H1 (cell line): ENCODE data around the gene S100G. TPM values are rescaled to one million over a fixed set of nuclear protein-coding genes. Genes with fewer than 3 reads are reported as not detected.
"Not testable (repeated sequence)": the region's sequence is repeated elsewhere in the genome, so short reads cannot be mapped to it uniquely, and the experiment has no call there.

Experiments used
- CTCF ChIA-PET: fragments of 300-600 bp; sonication (Branson Sonifier 250); formaldehyde crosslinking; loops from one replicate; lab custom pipeline; 2021; ENCODE audit not compliant: partially characterized antibody; lab: Charles Lee
- POLR2A ChIA-PET: fragments of 300-600 bp; sonication (Branson Sonifier 250); formaldehyde crosslinking; loops from one replicate; lab custom pipeline; 2021; ENCODE audit warnings: inconsistent platforms; ENCODE audit not compliant: partially characterized antibody; lab: Charles Lee
- DNase-seq, 2 experiments: peaks; one replicate each; pipeline versions ENCODE4 v3.0.0 to v3.0.0-alpha.2; 2010 to 2022; ENCODE audit warnings: low spot score in 2 of 2, low read depth in 1 of 2, mixed read lengths in 1 of 2
- FAIRE-seq: peaks from 2 replicates; lab custom pipeline; 2011; peaks lifted over from hg19 to GRCh38; lab: Jason Lieb, UNC
- H2AFZ ChIP-seq: 2 replicates; pipeline ENCODE4 v1.8.1; 2012; ENCODE audit warnings: low read length, inconsistent platforms
- H2AK5ac ChIP-seq: 2 replicates; pipeline ENCODE4 v1.6.1; 2013; ENCODE audit warnings: low read depth, low read length
- H2BK120ac ChIP-seq: replicated peaks from 2 replicates; pipeline ENCODE3; 2013; ENCODE audit warnings: low read depth, low read length, inconsistent platforms
- H2BK12ac ChIP-seq: 2 replicates; pipeline ENCODE4 v1.6.1; 2013; ENCODE audit warnings: low read depth, low read length
- H2BK15ac ChIP-seq: 2 replicates; pipeline ENCODE4 v1.6.1; 2013; ENCODE audit warnings: low read length
- H2BK20ac ChIP-seq: 2 replicates; pipeline ENCODE4 v1.6.1; 2013; ENCODE audit warnings: low read length
- H2BK5ac ChIP-seq: 2 replicates; pipeline ENCODE4 v1.6.1; 2013; ENCODE audit warnings: low read depth, low read length
- H3K14ac ChIP-seq: 2 replicates; pipeline ENCODE4 v1.6.1; 2013; ENCODE audit warnings: inconsistent platforms; ENCODE audit not compliant: insufficient read length
- H3K18ac ChIP-seq: 2 replicates; pipeline ENCODE4 v1.6.1; 2013; ENCODE audit warnings: low read length; ENCODE audit errors: extremely low read depth
- H3K23ac ChIP-seq: 2 replicates; pipeline ENCODE4 v1.6.1; 2013; ENCODE audit warnings: inconsistent platforms; ENCODE audit not compliant: insufficient read length
- H3K23me2 ChIP-seq: 2 replicates; pipeline ENCODE4 v1.6.1; 2013; ENCODE audit warnings: low read depth, low read length
- H3K27ac ChIP-seq: 2 replicates; pipeline ENCODE4 v1.6.1; 2011; ENCODE audit warnings: low read depth, low read length, inconsistent platforms
- H3K27me3 ChIP-seq, 4 experiments: replicated peaks in 1 of 4; 1 replicate in 1 of 4; 2 replicates in 3 of 4; pipeline versions ENCODE4 v1.6.1 to v1.8.1; 2011 to 2013; ENCODE audit warnings: low read length in 3 of 4, mild to moderate bottlenecking in 3 of 4, inconsistent platforms in 2 of 4, mixed read lengths in 2 of 4, moderate library complexity in 1 of 4; ENCODE audit not compliant: control insufficient read depth in 3 of 4, insufficient read depth in 3 of 4; ENCODE audit errors: extremely low read depth in 1 of 4
- H3K36me3 ChIP-seq, 4 experiments: 2 replicates each; pipeline versions ENCODE4 v1.6.1 to v1.8.1; 2011 to 2013; ENCODE audit warnings: mild to moderate bottlenecking in 4 of 4, low read length in 3 of 4, moderate library complexity in 2 of 4, control low read depth in 1 of 4, inconsistent platforms in 1 of 4; ENCODE audit not compliant: insufficient read depth in 4 of 4, control insufficient read depth in 2 of 4
- H3K4ac ChIP-seq: replicated peaks from 2 replicates; pipeline ENCODE3; 2013; ENCODE audit warnings: low read length, low read depth, mixed read lengths, inconsistent platforms; ENCODE audit not compliant: insufficient read length
- H3K4me1 ChIP-seq, 4 experiments: replicated peaks in 1 of 4; 1 replicate in 1 of 4; 2 replicates in 3 of 4; pipeline versions ENCODE4 v1.6.1 to v1.8.1; 2011 to 2013; ENCODE audit warnings: low read length in 3 of 4, inconsistent platforms in 2 of 4, mixed read lengths in 1 of 4; ENCODE audit not compliant: insufficient read depth in 4 of 4, control insufficient read depth in 3 of 4
- H3K4me2 ChIP-seq, 2 experiments: 2 replicates each; pipeline versions ENCODE4 v1.6.1 to v1.8.1; 2011 to 2013; ENCODE audit warnings: low read depth in 2 of 2, low read length in 2 of 2, control low read depth in 1 of 2, inconsistent platforms in 1 of 2, mild to moderate bottlenecking in 1 of 2; ENCODE audit not compliant: insufficient read depth in 1 of 2
- H3K4me3 ChIP-seq, 4 experiments: fragments of 200-600, 300-600 bp in 1 of 4; sonication (generic), shearing (Covaris generic), sonication (Bioruptor Twin) in 1 of 4; 2 replicates each; pipeline versions ENCODE4 v1.5.1 to v1.8.1; 2011 to 2016; ENCODE audit warnings: low read length in 4 of 4, low read depth in 3 of 4, control low read depth in 2 of 4, inconsistent platforms in 2 of 4, mild to moderate bottlenecking in 2 of 4, mixed read lengths in 1 of 4, moderate library complexity in 1 of 4; ENCODE audit not compliant: insufficient read depth in 2 of 4; ENCODE audit errors: extremely low read depth in 1 of 4
- H3K56ac ChIP-seq: replicated peaks from 2 replicates; pipeline ENCODE3; 2013; ENCODE audit warnings: low read depth, mild to moderate bottlenecking, mixed read lengths, low read length, inconsistent platforms; ENCODE audit not compliant: insufficient read length
- H3K79me1 ChIP-seq: 2 replicates; pipeline ENCODE4 v1.6.1; 2013; ENCODE audit warnings: low read depth, low read length, control low read depth
- H3K79me2 ChIP-seq, 2 experiments: 2 replicates each; pipeline versions ENCODE4 v1.6.1 to v1.8.1; 2012 to 2013; ENCODE audit warnings: low read length in 2 of 2, mild to moderate bottlenecking in 2 of 2, inconsistent platforms in 1 of 2; ENCODE audit not compliant: insufficient read depth in 2 of 2, control insufficient read depth in 1 of 2
- H3K9ac ChIP-seq, 4 experiments: replicated peaks in 1 of 4; 1 replicate in 1 of 4; 2 replicates in 3 of 4; pipeline versions ENCODE4 v1.6.1 to v1.8.1; 2011 to 2013; ENCODE audit warnings: low read depth in 3 of 4, low read length in 3 of 4, control low read depth in 2 of 4, mild to moderate bottlenecking in 2 of 4, moderate library complexity in 2 of 4, inconsistent platforms in 1 of 4; ENCODE audit errors: extremely low read depth in 1 of 4
- H3K9me3 ChIP-seq, 2 experiments: 2 replicates each; pipeline versions ENCODE4 v1.6.1 to v1.8.1; 2012 to 2013; ENCODE audit warnings: mild to moderate bottlenecking in 2 of 2, moderate library complexity in 2 of 2, control low read depth in 1 of 2, inconsistent platforms in 1 of 2, low read depth in 1 of 2, low read length in 1 of 2, mixed read lengths in 1 of 2; ENCODE audit not compliant: insufficient read depth in 2 of 2
- H4K20me1 ChIP-seq, 2 experiments: replicated peaks in 1 of 2; 2 replicates each; pipeline versions ENCODE3 to v1.8.1; 2011 to 2013; ENCODE audit warnings: inconsistent platforms in 2 of 2, low read length in 2 of 2, mild to moderate bottlenecking in 1 of 2; ENCODE audit not compliant: insufficient read depth in 2 of 2, control insufficient read depth in 1 of 2
- H4K5ac ChIP-seq: 2 replicates; pipeline ENCODE4 v1.6.1; 2013; ENCODE audit warnings: low read length, low read depth, mixed read lengths, inconsistent platforms; ENCODE audit not compliant: insufficient read length
- H4K8ac ChIP-seq: 2 replicates; pipeline ENCODE4 v1.8.0; 2013; ENCODE audit warnings: mild to moderate bottlenecking, moderate library complexity, low read length, inconsistent platforms; ENCODE audit not compliant: insufficient read depth; ENCODE audit errors: extremely low read depth
- H4K91ac ChIP-seq: replicated peaks from 2 replicates; pipeline ENCODE3; 2013; ENCODE audit warnings: low read length, mixed read lengths, inconsistent platforms; ENCODE audit not compliant: insufficient read length
- WGBS, 2 experiments: shearing (Covaris generic) in 1 of 2; methylation state at CpG; one replicate each; pipeline versions ENCODE4 v1.1.6 to v1.1.7; 2013 to 2015; ENCODE audit warnings: low lambda C conversion rate in 2 of 2, mixed read lengths in 2 of 2, inconsistent platforms in 1 of 2, low coverage in 1 of 2, missing lambda C conversion rate in 1 of 2; ENCODE audit not compliant: insufficient replicate concordance in 2 of 2, insufficient coverage in 1 of 2, insufficient read length in 1 of 2; ENCODE audit errors: extremely low coverage in 1 of 2, missing lambda C conversion rate in 1 of 2; 5-methylcytosine and 5-hydroxymethylcytosine counted together
- polyA plus RNA-seq, 7 experiments: library from polyadenylated mRNA; depleted of rRNA in 3 of 7; stranded (reverse) in 5 of 7; unstranded in 2 of 7; fragments of >200 nt in 5 of 7; fragments of 200-250 nt in 2 of 7; gene quantifications; 1 replicate in 5 of 7; 2 replicates in 1 of 7; 4 replicates in 1 of 7; pipeline versions ENCODE4 v1.2.1 to v1.2.3, GENCODE V29; 2011 to 2013; ENCODE audit warnings: missing spikeins in 2 of 7, mixed read lengths in 2 of 7
- total RNA-seq: library from RNA; stranded (reverse); fragmentation: NEBNext Ultra II Directional; extraction: Animal tissue kit (Norgen Biotek cat#: 25700); gene quantifications from 2 replicates; pipeline ENCODE4 v1.2.1, GENCODE V29; 2021

Gene S100G
- total and polyA plus RNA-seq, 2 of the 8 experiments (the other 6 are each of a cell fraction or from before 2014, with no cell fraction given): not detected

- not testable (repeated sequence) for H3K9me3 ChIP-seq, DNase-seq
- WGBS, 2 experiments: 62% methylated on average over 5 of the region's 6 CpGs; no CpG with 5 or more reads in 1 of the 2 experiments
These were observed 21.4 kb upstream of the S100G start for GRCh38 chrX:16628511-16628910.

More at GRCh38 chrX:16628511-16628910, 21.4 kb upstream of the S100G start:
- H2BK15ac ChIP-seq, H2BK20ac ChIP-seq, H4K5ac ChIP-seq, H3K23me2 ChIP-seq, H3K4ac ChIP-seq, H4K8ac ChIP-seq, H3K79me1 ChIP-seq, H4K20me1 ChIP-seq, H3K9ac ChIP-seq, H3K4me1 ChIP-seq, H4K91ac ChIP-seq, H3K4me3 ChIP-seq, H3K27me3 ChIP-seq, H2BK12ac ChIP-seq, H3K14ac ChIP-seq, H2AFZ ChIP-seq, H2BK5ac ChIP-seq, H3K56ac ChIP-seq, H3K36me3 ChIP-seq, POLR2A ChIA-PET, H2AK5ac ChIP-seq, H3K27ac ChIP-seq, H3K18ac ChIP-seq, H3K23ac ChIP-seq, FAIRE-seq, H3K79me2 ChIP-seq, H2BK120ac ChIP-seq: not testable (repeated sequence)
- peak overlapping the region in 1 of 2 experiments; percentile 57; a peak in 2 of 4 replicates for H3K4me2 ChIP-seq
- CTCF ChIA-PET: interaction anchor here (0.8 to 1.1 kb wide), 2 partner anchors 10 to 162 kb away, joined by 3 read pairs; no protein-coding TSS in a partner anchor
